K562 (cell line): ENCODE measurements around the gene TRIM2. TPM values are rescaled to one million over a fixed set of nuclear protein-coding genes. Genes with fewer than 3 reads are reported as not detected.
A peak's percentile ranks its signal among the peaks of the same experiment; 100 is the strongest.

Experiments
- ATF7 ChIP-seq: fragments of 450-650 bp; IDR thresholded peaks from 2 replicates; pipeline ENCODE4 v1.7.1; 2014; ENCODE audit warnings: mild to moderate bottlenecking, moderate library complexity
- CBFA2T2 ChIP-seq: fragments of 450-650 bp; conservative IDR thresholded peaks from 2 replicates; pipeline ENCODE4 v1.6.1; 2017; ENCODE audit warnings: mild to moderate bottlenecking
- CBX3 ChIP-seq, 2 experiments: IDR thresholded peaks; 1 replicate in 1 of 2; 2 replicates in 1 of 2; pipeline ENCODE4 v1.6.1; 2012; ENCODE audit warnings: inconsistent platforms in 2 of 2, low read length in 2 of 2, borderline replicate concordance in 1 of 2, control low read depth in 1 of 2
- CHD2 ChIP-seq: IDR thresholded peaks from 2 replicates; pipeline ENCODE4 v1.6.1; 2011; ENCODE audit warnings: low read depth, low read length
- CREB1 ChIP-seq, 2 experiments: sonication (generic) in 1 of 2; formaldehyde crosslinking in 1 of 2; IDR thresholded peaks; 2 replicates each; pipeline versions ENCODE4 v1.6.1 to v1.8.0; 2012 to 2022; ENCODE audit warnings: inconsistent platforms in 1 of 2, mild to moderate bottlenecking in 1 of 2, missing genetic modification reagents in 1 of 2, moderate library complexity in 1 of 2
- HEY1 ChIP-seq: fragments of 250-450 bp; sonication (Bioruptor Pico); IDR thresholded peaks from 2 replicates; pipeline ENCODE4 v1.5.0; 2020; ENCODE audit warnings: mild to moderate bottlenecking, moderate library complexity, borderline replicate concordance
- HNRNPH1 ChIP-seq: fragments of 200-400 bp; formaldehyde crosslinking; optimal IDR thresholded peaks from 2 replicates; pipeline ENCODE3; 2017; ENCODE audit warnings: low read depth, mild to moderate bottlenecking, low read length, moderate library complexity
- JUND ChIP-seq, 2 experiments: IDR thresholded peaks; 2 replicates in 1 of 2; 3 replicates in 1 of 2; pipeline ENCODE4 v1.6.1; 2011; ENCODE audit warnings: borderline replicate concordance in 2 of 2, low read depth in 2 of 2, low read length in 2 of 2, improper control_type of control experiment in 1 of 2, missing biosample characterization in 1 of 2, missing genetic modification characterization in 1 of 2, missing genetic modification reagents in 1 of 2
- KDM5B ChIP-seq: fragments of 200-600 bp; sonication (generic); IDR thresholded peaks from 2 replicates; pipeline ENCODE4 v1.6.1; 2012; ENCODE audit warnings: low read depth, mild to moderate bottlenecking, moderate library complexity, low read length, control low read depth, inconsistent platforms; ENCODE audit not compliant: insufficient replicate concordance
- KLF16 ChIP-seq: IDR thresholded peaks from 2 replicates; pipeline ENCODE4 v1.6.1; 2016; ENCODE audit warnings: antibody characterized with exemption
- MAZ ChIP-seq, 2 experiments: fragments of 450-650 bp in 1 of 2; sonication (generic) in 1 of 2; formaldehyde crosslinking; IDR thresholded peaks in 1 of 2; conservative IDR thresholded peaks in 1 of 2; 2 replicates each; pipeline versions ENCODE4 v1.4.0 to v1.5.0; 2020; ENCODE audit warnings: mild to moderate bottlenecking in 1 of 2, missing genetic modification reagents in 1 of 2
- NBN ChIP-seq: fragments of 450-650 bp; IDR thresholded peaks from 2 replicates; pipeline ENCODE4 v1.6.1; 2016; ENCODE audit warnings: low read depth, mild to moderate bottlenecking
- NRF1 ChIP-seq, 2 experiments: fragments of 450-650 bp; IDR thresholded peaks in 1 of 2; conservative IDR thresholded peaks in 1 of 2; 2 replicates each; pipeline ENCODE4 v1.6.1; 2014; ENCODE audit warnings: mild to moderate bottlenecking in 2 of 2
- PHF20 ChIP-seq: fragments of 450-650 bp; IDR thresholded peaks from 2 replicates; pipeline ENCODE4 v1.6.1; 2018; ENCODE audit not compliant: partially characterized antibody
- POLR2AphosphoS5 ChIP-seq: IDR thresholded peaks from 2 replicates; pipeline ENCODE4 v1.6.1; 2011; ENCODE audit warnings: mild to moderate bottlenecking, low read depth, low read length, moderate library complexity; ENCODE audit not compliant: control insufficient read depth, insufficient read depth
- RCOR1 ChIP-seq, 2 experiments: IDR thresholded peaks; 2 replicates each; pipeline ENCODE4 v1.6.1; 2012; ENCODE audit warnings: low read depth in 2 of 2, low read length in 2 of 2, borderline replicate concordance in 1 of 2, improper control_type of control experiment in 1 of 2
- RHOXF2B ChIP-seq: fragments of 250-450 bp; sonication (Bioruptor Pico); conservative IDR thresholded peaks from 2 replicates; pipeline ENCODE4 v1.5.1; 2021
- TAL1 ChIP-seq: fragments of 450-650 bp; IDR thresholded peaks from 2 replicates; pipeline ENCODE4 v1.6.1; 2016; ENCODE audit warnings: mild to moderate bottlenecking
- TCF3 ChIP-seq: sonication (generic); formaldehyde crosslinking; IDR thresholded peaks from 2 replicates; pipeline ENCODE4 v1.4.0; 2020; ENCODE audit warnings: mild to moderate bottlenecking, missing genetic modification reagents
- TEAD4 ChIP-seq, 2 experiments: sonication (generic) in 1 of 2; formaldehyde crosslinking in 1 of 2; IDR thresholded peaks; 2 replicates each; pipeline versions ENCODE4 v1.6.1 to v1.8.0; 2012 to 2022; ENCODE audit warnings: borderline replicate concordance in 1 of 2, inconsistent platforms in 1 of 2, low read length in 1 of 2, mild to moderate bottlenecking in 1 of 2, missing genetic modification reagents in 1 of 2
- XRCC5 ChIP-seq: fragments of 200-400 bp; formaldehyde crosslinking; IDR thresholded peaks from 2 replicates; pipeline ENCODE4 v1.6.1; 2017; ENCODE audit warnings: low read depth, mild to moderate bottlenecking, low read length
- ZFP36 ChIP-seq: fragments of 150-350 bp; IDR thresholded peaks from 2 replicates; pipeline ENCODE4 v1.6.1; 2018; ENCODE audit warnings: low read length, low read depth; ENCODE audit not compliant: partially characterized antibody
- ZNF766 ChIP-seq: fragments of 200-800 bp; sonication (Bioruptor generic); conservative IDR thresholded peaks from 2 replicates; pipeline ENCODE4 v1.6.1; 2016; ENCODE audit warnings: missing genetic modification characterization, missing compliant biosample characterization
- ZSCAN29 ChIP-seq: fragments of 450-650 bp; IDR thresholded peaks from 2 replicates; pipeline ENCODE4 v1.6.1; 2017
- polyA plus RNA-seq, 8 experiments: library from polyadenylated mRNA; depleted of rRNA in 4 of 8; stranded (reverse) in 5 of 8; unstranded in 3 of 8; fragments of >200 nt; fragmentation: Nextera tagmentation in 2 of 8; fragmentation: Illumina TruSeq in 1 of 8; extraction: Ambion mirVana in 2 of 8; extraction: Trizol in 1 of 8; gene quantifications; 2 replicates each; pipeline versions ENCODE4 v1.2.1 to v1.2.3, GENCODE V29; 2011 to 2014; ENCODE audit warnings: inconsistent platforms in 1 of 8, missing spikeins in 1 of 8
- total RNA-seq, 7 experiments: library from RNA; depleted of rRNA in 6 of 7; stranded (reverse); fragments of >200 nt in 6 of 7; fragmentation: Illumina TruSeq in 2 of 7; extraction: Trizol in 2 of 7; gene quantifications; 2 replicates each; pipeline versions ENCODE4 v1.2.1 to v1.2.3, GENCODE V29; 2011 to 2021; ENCODE audit warnings: low replicate concordance in 1 of 7
- TF ChIP-seq, protein P1 (sequence below): IDR thresholded peaks from 2 replicates; pipeline ENCODE4 v1.6.1; 2011; ENCODE audit not compliant: insufficient read length; ENCODE audit errors: extremely low read depth
- TF ChIP-seq, protein P2 (sequence below): fragments of 450-650 bp; IDR thresholded peaks from 2 replicates; pipeline ENCODE4 v1.6.1; 2016

Gene TRIM2
- total and polyA plus RNA-seq, 9 of the 15 experiments (the other 6 are each of a cell fraction or from before 2014, with no cell fraction given): 0.01 to 0.41 (median 0.13) TPM; not detected in 1

DNA sequence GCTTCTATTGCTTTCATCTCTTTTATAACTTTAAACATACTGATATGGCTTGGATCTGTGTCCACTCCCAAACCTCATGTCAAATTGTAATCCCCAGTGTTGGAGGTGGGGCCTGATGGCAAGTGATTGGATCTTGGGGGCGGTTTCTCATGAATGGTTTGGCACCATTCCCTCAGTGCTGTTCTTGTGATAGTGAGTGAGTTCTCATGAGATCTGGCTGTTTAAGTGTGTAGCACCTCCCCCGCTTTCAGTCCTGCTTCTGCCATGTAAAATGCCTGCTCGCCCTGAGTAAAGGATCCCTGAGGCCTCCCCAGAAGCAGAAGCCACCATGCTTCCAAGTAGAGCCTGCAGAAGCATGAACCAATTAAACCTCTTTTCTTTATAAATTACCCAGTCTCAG, 157.9 kb downstream of the TRIM2 start (continued):
- TF ChIP-seq JUND (IDR thresholded peaks at IDR 0.05; ENCODE audit: borderline replicate concordance, low read depth, low read length) (peak; percentile 44; the same call in 1 of the 2 replicates), JUND (tag; IDR thresholded peaks at IDR 0.05; ENCODE audit: borderline replicate concordance, low read depth, low read length) (no peak; the same call in 2 of the 3 replicates), HNRNPH1 (no peak), PHF20 (peak; percentile 17), HEY1 (CRISPR knock-in tag) (no peak), KLF16 (0 out of 2 replicates have a peak, but pooled peaks have one; percentile 11), TAL1 (peak; percentile 22; the same call in 1 of the 2 replicates), POLR2AphosphoS5 (peak; percentile 64), ATF7 (0 out of 2 replicates have a peak, but pooled peaks have one; percentile 10), XRCC5 (no peak), CBX3 (IDR thresholded peaks at IDR 0.05; ENCODE audit: borderline replicate concordance in 1 of 2, low read length in 2 of 2) (no peak; a peak in 1 of 3 replicates), ZFP36 (no peak), CREB1 (IDR thresholded peaks at IDR 0.05) (no peak), CREB1 (CRISPR knock-in tag; IDR thresholded peaks at IDR 0.05) (no peak), TEAD4 (IDR thresholded peaks at IDR 0.05; ENCODE audit: low read length) (0 out of 2 replicates have a peak, but pooled peaks have one; percentile 34), TEAD4 (CRISPR knock-in tag; IDR thresholded peaks at IDR 0.05; ENCODE audit: borderline replicate concordance) (no peak), ZNF766 (CRISPR knock-in tag) (peak; percentile 69), TCF3 (CRISPR knock-in tag) (peak; percentile 37), CHD2 (peak; percentile 87), RCOR1 (IDR thresholded peaks at IDR 0.05; ENCODE audit: borderline replicate concordance in 1 of 2, low read depth in 2 of 2, low read length in 2 of 2) (peak in 1 of 2 experiments; percentile 42; a peak in 1 of 4 replicates), RHOXF2B (CRISPR knock-in tag) (no peak), MAZ (CRISPR knock-in tag; conservative IDR thresholded peaks at IDR 0.05 in 1 of 2, IDR thresholded peaks at IDR 0.05 in 1 of 2) (peak in 1 of 2 experiments; percentile 14; a peak in 1 of 4 replicates), KDM5B (no peak), ZSCAN29 (no peak), NBN (peak; percentile 32; the same call in 1 of the 2 replicates), CBFA2T2 (0 out of 2 replicates have a peak, but pooled peaks have one; percentile 16), NRF1 (conservative IDR thresholded peaks at IDR 0.05 in 1 of 2, IDR thresholded peaks at IDR 0.05 in 1 of 2) (0 out of 4 replicates have a peak, but pooled peaks of 1 of the 2 experiments have one; percentile 15)
- TF ChIP-seq, protein P1, sequence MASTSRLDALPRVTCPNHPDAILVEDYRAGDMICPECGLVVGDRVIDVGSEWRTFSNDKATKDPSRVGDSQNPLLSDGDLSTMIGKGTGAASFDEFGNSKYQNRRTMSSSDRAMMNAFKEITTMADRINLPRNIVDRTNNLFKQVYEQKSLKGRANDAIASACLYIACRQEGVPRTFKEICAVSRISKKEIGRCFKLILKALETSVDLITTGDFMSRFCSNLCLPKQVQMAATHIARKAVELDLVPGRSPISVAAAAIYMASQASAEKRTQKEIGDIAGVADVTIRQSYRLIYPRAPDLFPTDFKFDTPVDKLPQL: no peak
- TF ChIP-seq, protein P2, sequence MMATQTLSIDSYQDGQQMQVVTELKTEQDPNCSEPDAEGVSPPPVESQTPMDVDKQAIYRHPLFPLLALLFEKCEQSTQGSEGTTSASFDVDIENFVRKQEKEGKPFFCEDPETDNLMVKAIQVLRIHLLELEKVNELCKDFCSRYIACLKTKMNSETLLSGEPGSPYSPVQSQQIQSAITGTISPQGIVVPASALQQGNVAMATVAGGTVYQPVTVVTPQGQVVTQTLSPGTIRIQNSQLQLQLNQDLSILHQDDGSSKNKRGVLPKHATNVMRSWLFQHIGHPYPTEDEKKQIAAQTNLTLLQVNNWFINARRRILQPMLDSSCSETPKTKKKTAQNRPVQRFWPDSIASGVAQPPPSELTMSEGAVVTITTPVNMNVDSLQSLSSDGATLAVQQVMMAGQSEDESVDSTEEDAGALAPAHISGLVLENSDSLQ: peak; percentile 43
